Measurements from ENCODE around the gene SCTR.

SCTR gene

GRCh38 chr2:119536211-119536610 lies 11.9 kb upstream of the SCTR start:
- Histone ChIP-seq H4K20me1 (ENCODE audit: insufficient read depth, low read length) (no peaks in the 10 kb centered on the region), H3K36me3 (replicated peaks; ENCODE audit: insufficient read depth, low read length) (no peaks in the 10 kb centered on the region), H3K4me1 (ENCODE audit: low read length) (no peaks in the 10 kb centered on the region), H3K4me2 (ENCODE audit: low read depth, low read length) (no peak overlapping the region), H3K79me2 (ENCODE audit: low read length) (no peaks in the 10 kb centered on the region), H3K27ac (ENCODE audit: low read length) (no peak overlapping the region), H3K9me3 (replicated peaks; ENCODE audit: insufficient read depth, low read length) (no peaks in the 10 kb centered on the region), H3K9ac (ENCODE audit: low read length) (no peak overlapping the region), H2AFZ (ENCODE audit: low read length) (no peak overlapping the region), H3K27me3 (replicated peaks; ENCODE audit: insufficient read depth, low read length) (no peaks in the 10 kb centered on the region), H3F3A (ENCODE audit: insufficient read depth, low read length) (no peaks in the 10 kb centered on the region), H3K4me3 (ENCODE audit: low read length) (no peak overlapping the region), H3K9me2 (replicated peaks; ENCODE audit: insufficient read depth, low read length) (no peaks in the 10 kb centered on the region)
- no peak for TF ChIP-seq EZH2phosphoT487 (IDR thresholded peaks at IDR 0.05; ENCODE audit: low read length)
- TF ChIP-seq CTCF (IDR thresholded peaks at IDR 0.05; ENCODE audit: low read length): no peak
- no peak for TF ChIP-seq EZH2 (optimal IDR thresholded peaks at IDR 0.05; ENCODE audit: low read depth, low read length)
- no peak for DNase-seq

- Histone ChIP-seq H2AFZ (ENCODE audit: low read length) (no peak overlapping the region), H3K9ac (ENCODE audit: low read length) (no peak overlapping the region), H3F3A (ENCODE audit: insufficient read depth, low read length) (no peaks in the 10 kb centered on the region), H3K4me3 (ENCODE audit: low read length) (no peak overlapping the region), H3K4me1 (ENCODE audit: low read length) (no peaks in the 10 kb centered on the region), H3K27ac (ENCODE audit: low read length) (no peak overlapping the region), H3K4me2 (ENCODE audit: low read depth, low read length) (no peak overlapping the region), H3K36me3 (replicated peaks; ENCODE audit: insufficient read depth, low read length) (no peaks in the 10 kb centered on the region), H4K20me1 (ENCODE audit: insufficient read depth, low read length) (no peaks in the 10 kb centered on the region), H3K9me2 (replicated peaks; ENCODE audit: insufficient read depth, low read length) (no peaks in the 10 kb centered on the region), H3K79me2 (ENCODE audit: low read length) (no peaks in the 10 kb centered on the region), H3K9me3 (replicated peaks; ENCODE audit: insufficient read depth, low read length) (no peaks in the 10 kb centered on the region), H3K27me3 (replicated peaks; ENCODE audit: insufficient read depth, low read length) (no peaks in the 10 kb centered on the region)
- TF ChIP-seq EZH2 (optimal IDR thresholded peaks at IDR 0.05; ENCODE audit: low read depth, low read length) (no peak), CTCF (IDR thresholded peaks at IDR 0.05; ENCODE audit: low read length) (no peak), EZH2phosphoT487 (IDR thresholded peaks at IDR 0.05; ENCODE audit: low read length) (no peak)
- no peak for DNase-seq
These were observed 9.3 kb upstream of the SCTR start for GRCh38 chr2:119533560-119533959.

GRCh38 chr2:119531292-119531691 lies 7.0 kb upstream of the SCTR start:
- Histone ChIP-seq H3K4me1 (ENCODE audit: low read length) (no peaks in the 10 kb centered on the region), H3F3A (ENCODE audit: insufficient read depth, low read length) (no peaks in the 10 kb centered on the region), H3K9ac (ENCODE audit: low read length) (no peak overlapping the region), H3K4me2 (ENCODE audit: low read depth, low read length) (no peak overlapping the region), H2AFZ (ENCODE audit: low read length) (no peak overlapping the region), H3K79me2 (ENCODE audit: low read length) (no peaks in the 10 kb centered on the region), H3K4me3 (ENCODE audit: low read length) (no peak overlapping the region), H3K9me3 (replicated peaks; ENCODE audit: insufficient read depth, low read length) (no peaks in the 10 kb centered on the region), H4K20me1 (ENCODE audit: insufficient read depth, low read length) (no peaks in the 10 kb centered on the region), H3K27ac (ENCODE audit: low read length) (no peak overlapping the region), H3K36me3 (replicated peaks; ENCODE audit: insufficient read depth, low read length) (no peaks in the 10 kb centered on the region), H3K27me3 (replicated peaks; ENCODE audit: insufficient read depth, low read length) (no peaks in the 10 kb centered on the region), H3K9me2 (replicated peaks; ENCODE audit: insufficient read depth, low read length) (no peaks in the 10 kb centered on the region)
- DNase-seq: no peak
- TF ChIP-seq CTCF (IDR thresholded peaks at IDR 0.05; ENCODE audit: low read length) (0 out of 2 replicates have a peak, but pooled peaks have one; percentile 4), EZH2 (optimal IDR thresholded peaks at IDR 0.05; ENCODE audit: low read depth, low read length) (no peak)
